Stimulated activated memory B cell treated with anti-CD40 and anti-IgM and Interleukin-4, amounts not matched to agents 10 μg/mL and 1 μg/mL and 100 μg/mL, for 72 hours (primary cell): ENCODE data around the gene SCUBE2.

Experiments used
- ATAC-seq: fragments of 150-1000 bp; cut with Tn5 transposase; 2 replicates; pipeline ENCODE4 v1.10.0; 2021
- H3K27ac Mint-ChIP-seq: one replicate; pipeline ENCODE4 v1.8.0; 2022; ENCODE audit warnings: mild to moderate bottlenecking, mixed read lengths
- H3K27me3 Mint-ChIP-seq: one replicate; pipeline ENCODE4 v1.8.0; 2022; ENCODE audit warnings: mixed read lengths
- H3K36me3 Mint-ChIP-seq: one replicate; pipeline ENCODE4 v1.8.0; 2022; ENCODE audit warnings: mixed read lengths
- H3K4me1 Mint-ChIP-seq: one replicate; pipeline ENCODE4 v1.8.0; 2022; ENCODE audit warnings: mixed read lengths
- H3K4me3 Mint-ChIP-seq: one replicate; pipeline ENCODE4 v1.8.0; 2022; ENCODE audit warnings: mild to moderate bottlenecking, moderate library complexity, mixed read lengths
- H3K9me3 Mint-ChIP-seq: one replicate; pipeline ENCODE4 v1.8.0; 2022; ENCODE audit warnings: mixed read lengths

Gene SCUBE2

GRCh38 chr11:9092072-9092471, 673 bp upstream of the SCUBE2 start:
- peak overlapping the region; percentile 45 for H3K4me3 Mint-ChIP-seq
- H3K36me3 Mint-ChIP-seq = no peaks in the 10 kb centered on the region
- H3K27me3 Mint-ChIP-seq = peaks cover 75% of the 10 kb centered on the region
- no peak overlapping the region for H3K27ac Mint-ChIP-seq
- H3K4me1 Mint-ChIP-seq = no peaks in the 10 kb centered on the region
- ATAC-seq = no peak
- H3K9me3 Mint-ChIP-seq = no peaks in the 10 kb centered on the region

- peaks cover 68% of the 10 kb centered on the region for H3K27me3 Mint-ChIP-seq
- no peaks in the 10 kb centered on the region for H3K9me3 Mint-ChIP-seq
- ATAC-seq = no peak
- H3K4me3 Mint-ChIP-seq = peak overlapping the region; percentile 22
- H3K4me1 Mint-ChIP-seq = no peaks in the 10 kb centered on the region
- H3K36me3 Mint-ChIP-seq = no peaks in the 10 kb centered on the region
- no peak overlapping the region for H3K27ac Mint-ChIP-seq
These were observed 833 bp downstream of the SCUBE2 start for GRCh38 chr11:9090488-9091043.

- Mint-ChIP-seq H3K4me3 (no peak overlapping the region), H3K27me3 (peaks cover 59% of the 10 kb centered on the region), H3K4me1 (no peaks in the 10 kb centered on the region), H3K27ac (no peak overlapping the region), H3K36me3 (no peaks in the 10 kb centered on the region), H3K9me3 (no peaks in the 10 kb centered on the region)
- ATAC-seq = no peak
These were observed 1.8 kb downstream of the SCUBE2 start for GRCh38 chr11:9089636-9090035.

GRCh38 chr11:9089061-9089460, 2.3 kb downstream of the SCUBE2 start:
- Mint-ChIP-seq H3K9me3 (no peaks in the 10 kb centered on the region), H3K36me3 (no peaks in the 10 kb centered on the region), H3K27ac (no peak overlapping the region), H3K27me3 (peaks cover 53% of the 10 kb centered on the region), H3K4me1 (no peaks in the 10 kb centered on the region), H3K4me3 (no peak overlapping the region)
- no peak for ATAC-seq

- ATAC-seq = no peak
- no peak overlapping the region for H3K27ac Mint-ChIP-seq
- H3K36me3 Mint-ChIP-seq = no peaks in the 10 kb centered on the region
- H3K4me1 Mint-ChIP-seq = no peaks in the 10 kb centered on the region
- H3K9me3 Mint-ChIP-seq = peaks cover 3% of the 10 kb centered on the region
- peaks cover 16% of the 10 kb centered on the region for H3K27me3 Mint-ChIP-seq
- H3K4me3 Mint-ChIP-seq = no peak overlapping the region
These were observed 8.8 kb downstream of the SCUBE2 start for GRCh38 chr11:9082575-9082974.

GRCh38 chr11:9081153-9081552, 10.2 kb downstream of the SCUBE2 start:
- Mint-ChIP-seq H3K27ac (no peak overlapping the region), H3K27me3 (peaks cover 10% of the 10 kb centered on the region), H3K36me3 (no peaks in the 10 kb centered on the region), H3K4me1 (no peaks in the 10 kb centered on the region), H3K4me3 (no peak overlapping the region), H3K9me3 (peaks cover 3% of the 10 kb centered on the region)
- no peak for ATAC-seq

- peaks cover 31% of the 10 kb centered on the region for H3K27me3 Mint-ChIP-seq
These were observed 13.0 kb downstream of the SCUBE2 start for GRCh38 chr11:9078113-9079086.

GRCh38 chr11:9077164-9077563, 14.2 kb downstream of the SCUBE2 start:
- Mint-ChIP-seq H3K27ac (no peak overlapping the region), H3K4me1 (no peaks in the 10 kb centered on the region), H3K36me3 (no peaks in the 10 kb centered on the region), H3K27me3 (peaks cover 34% of the 10 kb centered on the region), H3K4me3 (no peak overlapping the region), H3K9me3 (peaks cover 3% of the 10 kb centered on the region)
- ATAC-seq = no peak

More at GRCh38 chr11:9078113-9079086, 13.0 kb downstream of the SCUBE2 start:
- ATAC-seq = no peak
- Mint-ChIP-seq H3K4me1 (no peaks in the 10 kb centered on the region), H3K9me3 (peaks cover 3% of the 10 kb centered on the region), H3K4me3 (no peak overlapping the region), H3K36me3 (no peaks in the 10 kb centered on the region), H3K27ac (no peak overlapping the region)

GRCh38 chr11:9076661-9077060, 14.7 kb downstream of the SCUBE2 start:
- H3K27me3 Mint-ChIP-seq = peaks cover 36% of the 10 kb centered on the region
- no peak overlapping the region for H3K4me3 Mint-ChIP-seq
- H3K27ac Mint-ChIP-seq = no peak overlapping the region
- no peaks in the 10 kb centered on the region for H3K4me1 Mint-ChIP-seq
- peaks cover 3% of the 10 kb centered on the region for H3K9me3 Mint-ChIP-seq
- no peak for ATAC-seq
- H3K36me3 Mint-ChIP-seq = no peaks in the 10 kb centered on the region

GRCh38 chr11:9076046-9076445, 15.4 kb downstream of the SCUBE2 start:
- Mint-ChIP-seq H3K9me3 (peaks cover under 1% of the 10 kb centered on the region), H3K27me3 (peaks cover 36% of the 10 kb centered on the region), H3K27ac (no peak overlapping the region), H3K4me3 (no peak overlapping the region), H3K36me3 (no peaks in the 10 kb centered on the region), H3K4me1 (no peaks in the 10 kb centered on the region)
- no peak for ATAC-seq

GRCh38 chr11:9075556-9075955, 15.8 kb downstream of the SCUBE2 start:
- Mint-ChIP-seq H3K27ac (no peak overlapping the region), H3K36me3 (no peaks in the 10 kb centered on the region), H3K27me3 (peaks cover 36% of the 10 kb centered on the region), H3K9me3 (no peaks in the 10 kb centered on the region), H3K4me1 (no peaks in the 10 kb centered on the region), H3K4me3 (no peak overlapping the region)
- no peak for ATAC-seq

- Mint-ChIP-seq H3K4me3 (no peak overlapping the region), H3K27ac (no peak overlapping the region), H3K4me1 (no peaks in the 10 kb centered on the region), H3K27me3 (peaks cover 41% of the 10 kb centered on the region), H3K9me3 (no peaks in the 10 kb centered on the region), H3K36me3 (no peaks in the 10 kb centered on the region)
- ATAC-seq = no peak
These were observed 16.9 kb downstream of the SCUBE2 start for GRCh38 chr11:9074338-9075029.

GRCh38 chr11:9073466-9074225, 17.8 kb downstream of the SCUBE2 start:
- no peak for ATAC-seq
- Mint-ChIP-seq H3K27me3 (peaks cover 49% of the 10 kb centered on the region), H3K9me3 (no peaks in the 10 kb centered on the region)

GRCh38 chr11:9072626-9073176, 18.7 kb downstream of the SCUBE2 start:
- no peaks in the 10 kb centered on the region for H3K4me1 Mint-ChIP-seq
- peaks cover 52% of the 10 kb centered on the region for H3K27me3 Mint-ChIP-seq
- H3K4me3 Mint-ChIP-seq = no peak overlapping the region
- H3K9me3 Mint-ChIP-seq = no peaks in the 10 kb centered on the region
- H3K27ac Mint-ChIP-seq = no peak overlapping the region
- ATAC-seq = no peak
- H3K36me3 Mint-ChIP-seq = no peaks in the 10 kb centered on the region

More at GRCh38 chr11:9073466-9074225, 17.8 kb downstream of the SCUBE2 start:
- H3K36me3 Mint-ChIP-seq = no peaks in the 10 kb centered on the region
- H3K4me1 Mint-ChIP-seq = no peaks in the 10 kb centered on the region
- no peak overlapping the region for H3K27ac Mint-ChIP-seq
- H3K4me3 Mint-ChIP-seq = no peak overlapping the region

GRCh38 chr11:9071692-9072091, 19.7 kb downstream of the SCUBE2 start:
- Mint-ChIP-seq H3K36me3 (no peaks in the 10 kb centered on the region), H3K27me3 (peaks cover 52% of the 10 kb centered on the region), H3K4me3 (no peak overlapping the region), H3K4me1 (no peaks in the 10 kb centered on the region), H3K27ac (no peak overlapping the region), H3K9me3 (no peaks in the 10 kb centered on the region)
- ATAC-seq = no peak
